Retinal pigment epithelial cell (primary cell): ENCODE data around the gene ZFYVE28.
"Not testable (repeated sequence)": the region's sequence is repeated elsewhere in the genome, so short reads cannot be mapped to it uniquely, and the experiment has no call there.

Experiments used
- DNase-seq: peaks from one replicate; pipeline ENCODE4 v3.0.0-alpha.2; 2010; ENCODE audit warnings: low read depth
- H3K4me3 ChIP-seq: 2 replicates; pipeline ENCODE4 v1.5.1; 2011; ENCODE audit warnings: mild to moderate bottlenecking, low read length, control low read depth, moderate library complexity
- TF ChIP-seq, protein P1 (sequence below): conservative IDR thresholded peaks from 2 replicates; pipeline ENCODE4 v1.5.1; 2011; ENCODE audit warnings: low read depth, low read length, control low read depth, inconsistent platforms

ZFYVE28 gene

DNA sequence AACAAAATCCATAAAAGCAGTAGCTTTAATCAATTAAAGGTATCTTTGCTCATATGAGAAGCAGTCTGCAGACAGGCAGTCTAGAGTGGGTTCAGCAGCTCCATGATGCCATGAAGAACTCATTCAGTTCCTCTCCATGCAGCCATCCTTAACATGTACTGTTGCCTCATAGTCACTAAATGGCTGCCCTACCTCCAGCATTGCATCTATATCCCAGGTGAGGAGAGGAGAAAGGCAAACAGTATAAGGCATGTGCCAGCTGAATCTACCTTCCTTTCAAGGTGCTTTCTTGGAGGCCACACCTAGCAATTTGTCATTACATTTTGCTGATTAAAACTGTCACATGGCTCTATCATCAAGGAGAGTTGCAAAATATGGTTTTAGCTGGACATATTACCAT, 13.6 kb upstream of the ZFYVE28 start:
- TF ChIP-seq, protein P1, sequence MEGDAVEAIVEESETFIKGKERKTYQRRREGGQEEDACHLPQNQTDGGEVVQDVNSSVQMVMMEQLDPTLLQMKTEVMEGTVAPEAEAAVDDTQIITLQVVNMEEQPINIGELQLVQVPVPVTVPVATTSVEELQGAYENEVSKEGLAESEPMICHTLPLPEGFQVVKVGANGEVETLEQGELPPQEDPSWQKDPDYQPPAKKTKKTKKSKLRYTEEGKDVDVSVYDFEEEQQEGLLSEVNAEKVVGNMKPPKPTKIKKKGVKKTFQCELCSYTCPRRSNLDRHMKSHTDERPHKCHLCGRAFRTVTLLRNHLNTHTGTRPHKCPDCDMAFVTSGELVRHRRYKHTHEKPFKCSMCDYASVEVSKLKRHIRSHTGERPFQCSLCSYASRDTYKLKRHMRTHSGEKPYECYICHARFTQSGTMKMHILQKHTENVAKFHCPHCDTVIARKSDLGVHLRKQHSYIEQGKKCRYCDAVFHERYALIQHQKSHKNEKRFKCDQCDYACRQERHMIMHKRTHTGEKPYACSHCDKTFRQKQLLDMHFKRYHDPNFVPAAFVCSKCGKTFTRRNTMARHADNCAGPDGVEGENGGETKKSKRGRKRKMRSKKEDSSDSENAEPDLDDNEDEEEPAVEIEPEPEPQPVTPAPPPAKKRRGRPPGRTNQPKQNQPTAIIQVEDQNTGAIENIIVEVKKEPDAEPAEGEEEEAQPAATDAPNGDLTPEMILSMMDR, result no peak
- H3K4me3 ChIP-seq, result no peak overlapping the region
- no peak for DNase-seq

DNA sequence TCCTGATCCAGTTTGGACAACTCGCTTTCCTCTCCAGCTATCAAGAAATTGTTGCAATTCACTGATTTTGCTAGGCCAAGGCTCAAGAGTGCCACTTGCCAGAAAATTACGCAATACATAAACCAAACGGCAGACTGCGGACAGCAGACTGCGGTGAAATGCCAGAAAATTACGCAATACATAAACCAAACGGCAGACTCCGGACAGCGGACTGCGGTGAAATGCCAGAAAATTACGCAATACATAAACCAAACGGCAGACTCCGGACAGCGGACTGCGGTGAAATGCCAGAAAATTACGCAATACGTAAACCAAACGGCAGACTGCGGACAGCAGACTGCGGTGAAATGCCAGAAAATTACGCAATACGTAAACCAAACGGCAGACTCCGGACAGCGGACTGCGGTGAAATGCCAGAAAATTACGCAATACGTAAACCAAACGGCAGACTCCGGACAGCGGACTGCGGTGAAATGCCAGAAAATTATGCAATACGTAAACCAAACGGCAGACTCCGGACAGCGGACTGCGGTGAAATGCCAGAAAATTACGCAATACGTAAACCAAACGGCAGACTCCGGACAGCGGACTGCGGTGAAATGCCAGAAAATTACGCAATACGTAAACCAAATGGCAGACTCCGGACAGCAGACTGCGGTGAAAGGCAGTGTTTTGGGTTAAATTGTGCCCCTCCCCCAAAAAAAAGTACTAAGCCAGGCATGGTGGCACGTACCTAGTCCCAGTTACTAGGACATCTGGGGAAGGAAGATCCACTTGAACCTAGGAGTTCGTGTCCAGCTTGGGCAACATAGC, 11.7 kb upstream of the ZFYVE28 start:
- not testable (repeated sequence) for H3K4me3 ChIP-seq, DNase-seq

DNA sequence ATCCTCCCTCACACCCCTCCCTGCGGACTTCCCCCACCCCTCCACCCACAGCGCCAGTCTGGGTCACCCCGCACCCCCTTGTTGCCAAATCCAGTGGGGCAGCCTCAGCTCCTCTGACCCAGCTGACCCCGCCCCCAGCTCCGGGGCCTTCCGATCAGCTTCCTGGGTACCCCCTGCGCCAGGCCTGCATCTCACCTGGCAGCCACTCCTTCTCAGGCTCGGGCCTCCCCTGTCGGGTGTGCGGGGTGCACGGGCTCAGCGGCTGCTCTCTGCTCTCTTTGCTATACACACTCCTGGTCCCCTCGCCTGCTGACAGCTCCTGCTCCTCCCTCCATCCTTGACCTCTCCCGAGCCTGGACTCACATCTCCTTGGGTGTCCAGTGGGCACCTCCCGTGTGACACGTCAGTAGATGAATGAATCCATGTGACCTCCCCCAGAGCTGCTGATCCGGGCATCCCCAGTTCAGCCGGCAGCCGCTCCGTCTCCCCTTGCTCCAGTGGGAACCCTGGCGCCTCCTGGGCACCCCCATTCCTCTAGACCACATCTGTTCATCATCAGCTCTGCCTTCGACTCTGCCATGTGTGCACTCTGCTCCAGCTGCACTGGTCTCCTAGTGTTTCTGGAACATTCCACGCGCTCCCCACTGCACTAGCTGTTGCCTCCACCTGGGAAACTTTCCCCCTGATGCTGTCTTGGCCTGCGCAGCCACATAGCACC, 10.2 kb upstream of the ZFYVE28 start:
- TF ChIP-seq, protein P1, result no peak
- no peak for DNase-seq
- H3K4me3 ChIP-seq, result no peak overlapping the region

DNA sequence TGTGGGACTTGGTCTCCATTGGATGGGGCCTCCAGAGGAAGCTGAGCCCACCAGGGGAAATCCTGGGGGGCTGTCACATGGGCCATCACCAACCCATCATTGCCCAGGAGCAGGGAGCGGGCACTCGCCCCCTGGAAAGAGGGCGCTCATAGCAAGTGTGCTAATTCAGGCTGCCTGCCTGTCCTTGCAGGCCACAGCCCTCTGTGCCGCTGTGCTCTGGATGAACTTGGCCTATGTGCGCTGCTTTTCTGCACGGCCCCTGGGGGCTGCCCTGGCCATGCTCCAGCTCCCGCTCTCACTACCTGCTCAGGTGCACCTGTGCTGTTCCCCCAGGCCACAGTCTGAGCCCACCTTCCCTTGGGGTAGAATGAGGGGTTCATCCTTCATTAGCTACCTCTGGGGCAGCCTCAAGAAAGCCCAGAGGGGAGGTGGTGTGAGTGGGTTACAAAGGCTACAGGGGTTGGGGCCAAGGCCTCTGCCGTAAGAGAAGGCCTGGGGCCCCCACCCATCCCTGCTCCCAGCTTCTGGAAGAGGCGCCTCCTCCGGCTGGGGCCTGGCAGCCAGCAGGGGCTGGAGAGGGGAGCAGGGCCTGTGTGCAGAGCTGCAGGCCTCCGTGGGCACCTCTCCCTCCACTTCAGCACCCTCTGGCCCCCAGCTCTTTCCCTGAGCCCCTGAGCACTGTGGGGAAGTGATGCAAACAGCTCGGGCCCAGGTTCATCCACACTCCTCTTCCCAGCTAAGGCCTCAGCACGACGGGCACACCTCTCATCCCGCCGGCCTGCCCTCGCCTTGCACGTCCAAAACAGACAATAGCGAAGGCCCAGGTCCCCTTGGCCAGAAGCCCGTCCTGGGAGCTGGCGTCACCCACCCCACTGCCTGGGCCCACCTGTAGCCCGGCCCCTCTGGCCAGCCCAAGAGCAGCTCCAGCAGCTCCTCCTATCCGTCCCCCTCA, 9.2 kb upstream of the ZFYVE28 start:
- no peak for DNase-seq
- TF ChIP-seq, protein P1, result no peak

DNA sequence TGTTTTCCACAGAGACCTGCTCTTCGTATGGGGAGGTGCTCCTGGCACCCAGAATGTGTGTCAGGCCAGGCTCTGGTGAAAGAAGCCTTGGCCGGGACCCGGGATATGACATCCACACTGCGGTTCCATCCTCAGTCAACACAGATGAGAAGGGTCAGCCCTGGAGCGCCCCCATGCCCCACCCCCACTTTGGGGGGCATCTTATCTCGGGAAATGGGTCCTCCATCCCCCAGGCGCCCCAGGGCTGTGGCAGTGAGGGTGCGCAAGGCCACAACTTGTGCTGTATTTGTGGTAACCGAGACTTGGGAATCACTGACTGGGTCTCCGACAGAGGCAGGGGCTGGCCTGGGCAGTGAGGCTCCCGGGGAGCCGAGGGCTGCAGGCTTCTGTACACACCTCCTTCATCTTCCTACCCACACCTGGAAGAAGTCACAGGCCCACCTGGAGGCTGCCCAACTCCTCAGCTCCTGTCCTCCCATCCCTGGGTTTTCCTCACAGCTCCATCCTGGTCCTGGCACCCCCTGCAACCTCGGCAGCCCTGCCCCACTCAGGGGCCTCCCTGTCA, 8.3 kb upstream of the ZFYVE28 start:
- TF ChIP-seq, protein P1, result no peak
- no peak for DNase-seq
- no peak overlapping the region for H3K4me3 ChIP-seq

More for the DNA sequence above, 9.2 kb upstream of the ZFYVE28 start:
- no peak overlapping the region for H3K4me3 ChIP-seq

DNA sequence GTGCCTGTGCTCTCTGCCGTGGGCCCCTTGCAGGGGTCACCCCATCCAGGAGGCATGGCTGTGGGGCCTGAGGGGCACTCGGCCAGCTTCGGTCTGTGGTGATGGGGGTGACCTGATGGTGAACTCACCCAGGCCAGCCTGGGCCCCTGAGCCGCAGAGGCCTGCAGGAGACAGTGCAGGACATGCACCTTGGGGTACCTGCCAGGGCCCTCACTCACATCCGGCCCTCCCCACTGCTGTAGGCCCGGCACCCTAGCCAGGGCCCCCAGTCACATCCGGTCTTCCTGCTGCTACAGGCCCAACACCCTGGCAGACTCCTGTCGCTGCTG, 7.6 kb upstream of the ZFYVE28 start:
- no peak for DNase-seq
- H3K4me3 ChIP-seq, result no peak overlapping the region
- TF ChIP-seq, protein P1, result no peak
